GM18520 (cell line): ENCODE measurements around the gene SAPCD1.
A peak's percentile ranks its signal among the peaks of the same experiment; 100 is the strongest.
"Not testable (repeated sequence)": the region's sequence is repeated elsewhere in the genome, so short reads cannot be mapped to it uniquely, and the experiment has no call there.

Experiments
- ATAC-seq: cut with Tn5 transposase; IDR thresholded peaks from one replicate; pipeline ENCODE4 v1.9.1; 2021; ENCODE audit not compliant: unreplicated experiment

Gene SAPCD1

GRCh38 chr6:31795616-31796298, 33.3 kb downstream of the SAPCD1 start, which contains the start of gene VARS1:
Gene VARS1, minus strand, starts transcription at chr6:31795752. Its CDS starts 535 bp downstream, at chr6:31795217.
- peak; percentile 79 for ATAC-seq

GRCh38 chr6:31796993-31797385, 34.5 kb downstream of the SAPCD1 start:
- no peak for ATAC-seq

DNA sequence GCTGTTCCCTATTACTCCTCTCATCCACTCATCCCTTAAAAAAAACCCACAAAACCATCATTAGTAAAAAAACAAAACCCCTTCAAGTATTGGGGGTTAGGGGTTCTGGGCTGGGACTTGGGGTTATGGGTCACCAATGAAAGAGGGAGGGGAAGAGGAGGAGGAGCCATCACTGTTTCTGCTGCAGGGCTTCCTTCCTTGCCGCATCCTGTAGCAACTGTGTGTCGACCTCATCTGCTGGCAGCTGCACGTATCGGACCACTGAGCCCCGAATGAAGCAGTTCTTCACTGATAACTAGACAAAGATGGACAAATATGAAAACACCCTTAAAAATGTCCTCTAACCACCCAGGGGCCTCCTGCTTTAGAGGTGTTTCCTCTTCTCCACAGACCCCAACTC, 35.1 kb downstream of the SAPCD1 start:
- ATAC-seq: no peak

DNA sequence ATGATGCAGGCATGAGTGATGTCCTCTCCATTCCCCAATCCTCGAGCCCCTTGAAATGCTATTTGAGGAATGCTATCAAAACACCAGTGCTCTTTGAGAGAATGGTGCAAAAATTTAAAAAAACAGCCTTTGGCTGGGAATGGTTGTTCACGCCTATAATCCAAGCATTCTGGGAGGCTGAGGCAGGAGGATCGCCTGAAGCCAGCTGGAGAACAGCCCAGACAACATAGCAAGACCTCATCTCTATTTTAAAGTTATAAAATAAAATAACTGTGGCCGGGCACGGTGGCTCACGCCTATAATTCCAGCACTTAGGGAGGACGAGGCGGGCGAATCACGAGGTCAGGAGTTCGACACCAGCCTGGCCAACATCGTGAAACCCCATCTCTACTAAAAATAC, 37.3 kb downstream of the SAPCD1 start:
- ATAC-seq: no peak

DNA sequence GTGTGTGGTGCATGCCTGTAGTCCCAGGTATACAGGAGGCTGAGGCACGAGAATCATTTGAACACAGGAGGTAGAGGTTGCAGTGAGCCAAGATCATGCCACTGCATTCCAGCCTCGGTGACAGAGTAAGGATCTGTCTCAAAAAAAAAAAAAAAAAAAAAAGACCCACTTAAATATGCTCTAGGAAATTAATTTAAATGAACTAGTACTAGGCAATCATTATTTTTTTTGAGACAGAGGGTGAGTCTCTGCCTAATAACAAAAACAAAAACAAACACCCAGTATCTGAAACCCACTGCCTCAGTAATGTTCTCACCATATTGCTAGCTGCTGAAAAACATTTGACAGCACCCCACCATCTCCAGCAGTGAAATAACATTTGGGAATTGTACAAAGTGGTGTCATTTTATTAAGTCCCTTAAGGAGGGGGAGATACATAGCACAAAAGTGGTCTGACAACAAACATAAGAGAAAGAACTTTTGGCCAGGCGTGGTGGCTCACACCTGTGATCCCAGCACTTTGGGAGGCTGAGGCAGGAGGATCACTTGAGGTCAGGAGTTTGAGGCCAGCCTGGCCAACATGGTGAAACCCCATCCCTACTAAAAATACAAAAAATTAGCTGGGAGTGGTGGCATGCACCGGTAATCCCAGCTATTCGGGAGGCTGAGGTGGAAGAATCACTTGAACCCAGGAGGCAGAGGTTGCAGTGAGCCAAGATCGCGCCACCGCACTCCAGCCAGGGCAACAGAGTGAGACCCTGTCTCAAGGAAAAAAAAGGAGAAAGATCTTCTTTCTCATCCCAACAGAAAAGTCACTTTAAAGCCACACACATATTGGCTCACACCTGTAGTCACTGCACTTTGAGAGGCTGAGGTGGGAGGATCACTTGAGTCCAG, 38.8 kb downstream of the SAPCD1 start:
- ATAC-seq: not testable (repeated sequence)

DNA sequence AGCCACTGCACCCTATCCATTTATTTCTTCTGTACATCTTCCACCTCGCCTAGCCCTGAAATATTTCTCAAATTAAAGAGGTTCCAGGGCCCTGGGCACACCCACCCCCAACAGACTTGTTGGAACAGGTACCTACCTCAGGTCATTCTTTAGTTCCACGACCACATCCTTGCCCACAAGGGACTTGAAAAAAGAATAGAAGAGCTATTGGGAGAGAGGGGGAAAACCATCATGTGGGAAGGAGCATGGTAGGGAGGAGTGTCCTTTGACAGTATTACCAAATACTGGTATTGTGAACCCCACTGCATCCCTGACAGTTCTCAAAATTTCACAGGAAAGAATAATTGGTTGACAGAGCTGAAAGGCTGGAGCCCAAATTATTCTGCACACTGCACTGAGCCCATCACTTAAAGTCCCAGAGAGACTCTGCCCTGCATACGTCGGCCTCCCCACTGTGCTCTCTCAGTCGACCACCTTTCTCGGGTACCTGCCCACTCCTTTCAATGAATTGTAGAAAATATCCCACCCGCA, 43.5 kb downstream of the SAPCD1 start:
- ATAC-seq: no peak

- ATAC-seq: peak; percentile 87
Observed at GRCh38 chr6:31806470-31807272, 44.2 kb downstream of the SAPCD1 start, which contains the start of gene LSM2. Gene LSM2, minus strand, starts transcription at chr6:31806966. Its CDS starts 209 bp downstream, at chr6:31806757.

DNA sequence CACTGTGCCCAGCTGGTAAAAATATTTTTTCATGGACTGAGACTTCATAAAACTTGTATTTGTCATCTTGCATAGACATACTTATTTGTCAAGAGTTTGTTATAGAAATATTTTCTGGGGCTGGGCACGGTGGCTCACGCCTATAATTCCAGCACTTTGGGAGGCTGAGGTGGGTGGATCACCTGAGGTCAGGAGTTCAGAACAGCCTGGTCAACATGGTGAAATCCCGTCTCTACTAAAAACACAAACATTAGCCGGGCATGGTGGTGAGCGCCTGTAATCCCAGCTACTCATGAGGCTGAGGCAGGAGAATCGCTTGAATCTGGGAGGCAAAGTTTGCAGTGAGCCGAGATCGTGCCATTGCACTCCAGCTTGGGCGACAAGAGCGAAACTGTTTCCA, 46.1 kb downstream of the SAPCD1 start:
- not testable (repeated sequence) for ATAC-seq

DNA sequence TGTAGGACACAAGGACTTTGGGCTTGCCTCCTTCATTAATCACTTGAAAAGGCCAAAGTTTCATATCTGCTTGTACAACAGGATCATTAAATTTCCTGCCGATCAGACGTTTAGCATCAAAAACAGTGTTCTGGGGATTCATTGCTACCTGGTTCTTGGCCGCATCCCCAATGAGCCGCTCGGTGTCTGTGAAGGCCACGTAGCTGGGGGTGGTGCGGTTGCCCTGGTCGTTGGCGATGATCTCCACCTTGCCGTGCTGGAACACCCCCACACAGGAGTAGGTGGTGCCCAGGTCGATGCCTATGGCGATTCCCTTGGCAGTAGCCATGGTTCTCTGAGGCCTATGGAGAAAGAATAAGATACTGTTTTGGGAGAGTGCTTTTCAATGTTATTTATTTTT, 49.2 kb downstream of the SAPCD1 start:
- no peak for ATAC-seq

DNA sequence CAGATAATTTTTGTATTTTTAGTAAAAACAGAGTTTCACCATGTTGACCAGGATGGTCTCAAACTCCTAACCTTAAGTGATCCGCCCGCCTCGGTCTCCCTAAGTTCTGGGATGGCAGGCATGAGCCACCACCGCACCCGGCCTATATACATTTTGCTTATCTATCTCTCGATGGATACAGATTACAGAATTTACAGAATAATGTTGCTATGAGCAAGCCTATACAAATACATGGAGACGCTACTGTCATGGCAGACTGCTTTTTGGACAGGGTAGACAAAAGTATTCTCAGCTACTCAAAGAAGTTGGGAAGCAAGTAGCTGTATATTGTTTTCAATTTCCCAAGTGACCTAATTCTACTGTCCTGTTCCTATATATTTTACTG, 51.0 kb downstream of the SAPCD1 start:
- no peak for ATAC-seq
